Measurements from ENCODE around the gene PIN4.

The PIN4 gene

DNA sequence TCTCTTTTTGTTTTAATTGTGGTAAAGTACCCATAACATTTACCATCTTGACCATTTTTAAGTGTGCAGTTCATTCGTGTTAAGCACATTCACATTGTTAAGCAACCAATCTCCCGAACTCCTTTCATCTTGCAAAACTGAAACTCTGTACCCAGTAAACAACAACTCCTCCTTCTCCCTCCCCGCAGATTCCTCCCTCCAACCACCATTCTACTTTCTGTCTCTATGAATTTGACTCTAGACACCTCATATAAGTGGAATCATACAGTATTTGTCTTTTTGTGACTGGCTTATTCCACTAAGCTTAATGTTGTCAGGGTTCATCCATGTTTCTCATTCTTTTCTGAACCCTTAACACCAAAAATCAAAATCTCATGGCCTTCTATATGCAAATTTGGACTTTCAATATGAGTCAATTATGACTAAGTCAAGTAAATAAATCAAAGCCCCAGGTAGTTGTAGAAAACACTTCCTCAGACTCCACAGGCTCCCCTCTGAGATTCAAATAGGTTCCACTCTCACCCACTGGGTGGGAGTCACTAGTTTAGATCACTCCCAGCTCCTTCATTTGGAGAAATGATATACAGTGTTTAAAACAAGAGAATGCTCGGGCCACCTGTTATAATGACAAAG, 40.1 kb upstream of the PIN4 start:
- no peaks in the 10 kb centered on the region for H3K9me3 ChIP-seq (ENCODE audit: severe bottlenecking)
- no peak for DNase-seq
- H3K27me3 ChIP-seq (ENCODE audit: insufficient read depth, low read depth, severe bottlenecking): no peaks in the 10 kb centered on the region
- TF ChIP-seq, protein P1, sequence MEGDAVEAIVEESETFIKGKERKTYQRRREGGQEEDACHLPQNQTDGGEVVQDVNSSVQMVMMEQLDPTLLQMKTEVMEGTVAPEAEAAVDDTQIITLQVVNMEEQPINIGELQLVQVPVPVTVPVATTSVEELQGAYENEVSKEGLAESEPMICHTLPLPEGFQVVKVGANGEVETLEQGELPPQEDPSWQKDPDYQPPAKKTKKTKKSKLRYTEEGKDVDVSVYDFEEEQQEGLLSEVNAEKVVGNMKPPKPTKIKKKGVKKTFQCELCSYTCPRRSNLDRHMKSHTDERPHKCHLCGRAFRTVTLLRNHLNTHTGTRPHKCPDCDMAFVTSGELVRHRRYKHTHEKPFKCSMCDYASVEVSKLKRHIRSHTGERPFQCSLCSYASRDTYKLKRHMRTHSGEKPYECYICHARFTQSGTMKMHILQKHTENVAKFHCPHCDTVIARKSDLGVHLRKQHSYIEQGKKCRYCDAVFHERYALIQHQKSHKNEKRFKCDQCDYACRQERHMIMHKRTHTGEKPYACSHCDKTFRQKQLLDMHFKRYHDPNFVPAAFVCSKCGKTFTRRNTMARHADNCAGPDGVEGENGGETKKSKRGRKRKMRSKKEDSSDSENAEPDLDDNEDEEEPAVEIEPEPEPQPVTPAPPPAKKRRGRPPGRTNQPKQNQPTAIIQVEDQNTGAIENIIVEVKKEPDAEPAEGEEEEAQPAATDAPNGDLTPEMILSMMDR (IDR thresholded peaks at IDR 0.05; ENCODE audit: low read depth, low read length): no peak
- H3K36me3 ChIP-seq: peaks cover 48% of the 10 kb centered on the region
- H3K4me3 ChIP-seq (ENCODE audit: low read depth, low read length): no peak overlapping the region
- H3K27ac ChIP-seq: no peak overlapping the region

DNA sequence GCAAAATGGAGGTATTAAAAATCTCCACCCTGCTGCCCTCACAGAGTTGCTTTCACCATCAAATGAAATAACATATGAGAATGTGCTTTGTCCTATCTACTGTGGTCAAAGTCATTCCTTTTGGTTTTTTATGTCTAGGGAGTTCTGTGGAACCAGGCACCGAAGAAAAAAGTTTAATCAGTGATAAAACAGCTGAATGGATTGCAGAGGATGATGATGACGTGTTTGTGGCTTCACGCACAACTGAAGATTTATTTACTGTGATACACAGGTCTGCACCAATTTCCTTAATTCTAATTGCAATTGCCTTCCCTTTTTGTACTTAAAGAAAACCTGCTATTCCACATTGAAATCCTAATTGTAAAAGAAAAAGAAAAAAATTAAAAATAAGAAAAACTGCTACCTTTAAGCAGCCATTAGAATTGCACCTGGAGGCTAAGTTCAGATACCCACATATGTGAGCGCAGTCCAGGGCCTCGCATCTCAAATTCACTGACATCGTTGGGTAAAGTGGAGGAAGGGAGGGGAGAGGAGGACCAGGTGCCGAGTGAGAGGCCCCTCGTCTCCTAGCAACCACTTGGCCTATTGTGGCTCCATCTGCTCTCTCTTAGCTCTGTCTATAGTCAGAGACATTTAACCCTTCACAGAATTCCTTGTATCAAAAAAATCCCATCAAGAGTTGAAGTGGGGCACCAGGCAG, 39.3 kb upstream of the PIN4 start:
- Histone ChIP-seq H3K9me3 (ENCODE audit: severe bottlenecking) (no peaks in the 10 kb centered on the region), H3K27ac (peak overlapping the region; percentile 61), H3K4me3 (ENCODE audit: low read depth, low read length) (no peak overlapping the region), H3K27me3 (ENCODE audit: insufficient read depth, low read depth, severe bottlenecking) (no peaks in the 10 kb centered on the region), H3K36me3 (peaks cover 48% of the 10 kb centered on the region)
- TF ChIP-seq, protein P1 (IDR thresholded peaks at IDR 0.05; ENCODE audit: low read depth, low read length): no peak
- peak; percentile 82 for DNase-seq

DNA sequence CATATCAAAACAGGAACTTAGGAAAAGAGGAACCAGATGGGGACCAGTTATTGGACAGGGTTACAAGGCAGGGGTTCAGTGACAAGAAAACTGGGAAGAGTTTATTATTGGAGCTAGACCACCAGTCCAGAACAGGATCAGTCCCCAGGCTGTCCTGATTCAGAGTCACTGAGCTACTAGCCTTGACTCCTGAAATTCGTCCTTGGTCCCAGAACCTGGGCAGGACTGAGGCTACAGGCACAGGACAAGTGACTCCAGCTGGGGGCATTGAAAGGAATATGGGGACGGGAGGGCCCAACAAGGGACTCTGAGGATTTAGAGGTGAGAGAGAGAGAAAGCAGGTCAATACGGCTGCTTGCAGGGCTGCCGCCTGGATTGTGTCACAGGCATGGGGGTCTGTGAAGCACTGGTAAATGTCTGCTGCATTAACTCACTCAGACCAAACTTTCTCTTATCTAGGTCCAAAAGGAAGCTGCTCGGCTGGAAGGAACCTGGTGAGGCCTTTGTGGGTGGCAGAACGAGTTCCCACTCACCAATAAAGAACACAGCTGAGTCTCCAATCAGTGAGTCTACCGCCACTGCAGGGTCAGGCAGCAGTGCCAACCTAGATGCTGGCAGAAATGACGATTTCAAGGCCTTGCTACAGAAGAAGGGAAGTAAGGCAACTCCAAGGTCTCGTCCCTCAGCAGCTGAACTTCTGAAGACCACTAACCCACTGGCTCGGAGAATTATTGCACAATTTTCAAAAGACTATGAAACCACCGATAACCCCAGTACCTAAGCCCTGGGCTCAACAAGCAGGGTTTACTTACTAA, 38.6 kb upstream of the PIN4 start:
- Histone ChIP-seq H3K27me3 (ENCODE audit: insufficient read depth, low read depth, severe bottlenecking) (no peaks in the 10 kb centered on the region), H3K27ac (peak overlapping the region; percentile 61), H3K4me3 (ENCODE audit: low read depth, low read length) (no peak overlapping the region), H3K9me3 (ENCODE audit: severe bottlenecking) (no peaks in the 10 kb centered on the region), H3K36me3 (peaks cover 46% of the 10 kb centered on the region)
- DNase-seq: no peak
- TF ChIP-seq, protein P1 (IDR thresholded peaks at IDR 0.05; ENCODE audit: low read depth, low read length): no peak

DNA sequence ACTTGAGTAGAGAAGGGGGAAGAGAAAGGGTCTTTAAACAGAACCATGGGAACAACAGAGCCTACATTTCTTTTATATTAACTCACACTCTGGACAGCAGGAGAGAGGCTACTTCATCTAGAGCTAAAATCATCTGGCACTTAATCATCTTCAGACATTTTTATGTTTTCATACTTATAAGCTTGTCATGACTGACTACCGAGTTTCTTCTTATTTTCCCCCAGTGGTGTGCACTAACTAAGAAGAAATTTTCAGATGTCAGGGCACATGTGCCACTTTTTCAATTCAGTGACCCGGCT, 38.0 kb upstream of the PIN4 start:
- no peaks in the 10 kb centered on the region for H3K27me3 ChIP-seq (ENCODE audit: insufficient read depth, low read depth, severe bottlenecking)
- no peak overlapping the region for H3K27ac ChIP-seq
- peaks cover 40% of the 10 kb centered on the region for H3K36me3 ChIP-seq
- no peak overlapping the region for H3K4me3 ChIP-seq (ENCODE audit: low read depth, low read length)
- TF ChIP-seq, protein P1 (IDR thresholded peaks at IDR 0.05; ENCODE audit: low read depth, low read length): no peak
- no peak for DNase-seq
- H3K9me3 ChIP-seq (ENCODE audit: severe bottlenecking): no peaks in the 10 kb centered on the region

DNA sequence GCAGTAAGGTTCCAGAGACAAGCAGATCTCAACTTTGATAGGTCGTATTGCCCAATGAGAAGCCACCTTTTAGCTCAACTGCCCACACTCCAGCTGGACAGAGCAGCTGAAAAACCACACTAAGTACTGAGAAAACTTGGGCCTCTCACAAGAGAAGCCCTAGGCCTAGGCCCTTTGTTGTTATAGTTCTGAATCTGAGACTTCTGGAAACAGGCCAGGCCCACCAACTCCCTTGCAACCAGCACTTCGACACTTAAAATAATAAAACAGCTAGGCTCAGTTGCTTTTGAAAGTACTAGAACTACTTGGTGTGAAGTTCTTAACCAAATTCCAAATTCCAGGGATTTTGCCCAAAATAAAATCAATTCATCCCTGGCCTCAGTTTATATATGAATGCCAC, 36.4 kb upstream of the PIN4 start:
- Histone ChIP-seq H3K4me3 (ENCODE audit: low read depth, low read length) (no peak overlapping the region), H3K36me3 (peaks cover 24% of the 10 kb centered on the region), H3K9me3 (ENCODE audit: severe bottlenecking) (no peaks in the 10 kb centered on the region), H3K27me3 (ENCODE audit: insufficient read depth, low read depth, severe bottlenecking) (no peaks in the 10 kb centered on the region), H3K27ac (no peak overlapping the region)
- TF ChIP-seq, protein P1 (IDR thresholded peaks at IDR 0.05; ENCODE audit: low read depth, low read length): no peak
- no peak for DNase-seq
